Neural progenitor cell (in vitro differentiated cells): ENCODE results near the gene CDH18.

Experiments used
- EZH2 ChIP-seq: fragments of 200-600 bp; sonication (generic); IDR thresholded peaks from 2 replicates; pipeline ENCODE4 v1.6.1; 2017; ENCODE audit warnings: antibody characterized with exemption, mild to moderate bottlenecking, moderate library complexity
- TF ChIP-seq, protein P1 (sequence below): fragments of 200-600 bp; sonication (generic); IDR thresholded peaks from 2 replicates; pipeline ENCODE4 v1.5.1; 2017; ENCODE audit warnings: antibody characterized with exemption, mild to moderate bottlenecking

DNA sequence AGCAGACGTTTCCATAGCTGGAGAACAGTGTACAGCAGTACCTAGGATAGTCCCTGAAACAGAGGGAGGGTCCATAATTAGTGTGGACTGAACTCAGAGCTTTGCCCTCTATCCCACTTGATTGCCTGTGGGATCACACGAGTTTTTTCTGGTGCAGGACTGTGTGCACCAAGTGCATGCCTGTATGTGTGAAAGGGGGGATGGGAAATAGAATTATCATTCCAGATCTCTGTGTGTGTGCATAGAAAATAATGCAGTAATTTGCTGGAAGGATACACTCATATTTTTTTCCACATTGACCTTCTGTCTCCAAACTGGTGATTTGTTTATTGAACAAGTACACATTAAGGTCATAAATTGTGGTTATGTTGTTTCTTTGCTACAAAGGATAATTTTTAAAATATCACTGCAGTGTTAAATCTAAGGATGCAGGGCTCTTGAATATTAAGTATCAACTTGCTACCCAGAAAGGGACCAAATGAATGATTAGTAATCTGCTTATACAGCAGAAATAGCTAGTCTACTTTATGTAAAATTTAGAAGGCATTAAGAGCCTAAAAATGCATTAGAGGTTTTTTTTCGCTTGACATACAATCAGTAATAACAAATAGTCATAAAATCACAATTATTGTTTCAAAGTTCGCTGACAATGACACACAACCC is 292.9 kb downstream of the CDH18 start:
- TF ChIP-seq, protein P1, sequence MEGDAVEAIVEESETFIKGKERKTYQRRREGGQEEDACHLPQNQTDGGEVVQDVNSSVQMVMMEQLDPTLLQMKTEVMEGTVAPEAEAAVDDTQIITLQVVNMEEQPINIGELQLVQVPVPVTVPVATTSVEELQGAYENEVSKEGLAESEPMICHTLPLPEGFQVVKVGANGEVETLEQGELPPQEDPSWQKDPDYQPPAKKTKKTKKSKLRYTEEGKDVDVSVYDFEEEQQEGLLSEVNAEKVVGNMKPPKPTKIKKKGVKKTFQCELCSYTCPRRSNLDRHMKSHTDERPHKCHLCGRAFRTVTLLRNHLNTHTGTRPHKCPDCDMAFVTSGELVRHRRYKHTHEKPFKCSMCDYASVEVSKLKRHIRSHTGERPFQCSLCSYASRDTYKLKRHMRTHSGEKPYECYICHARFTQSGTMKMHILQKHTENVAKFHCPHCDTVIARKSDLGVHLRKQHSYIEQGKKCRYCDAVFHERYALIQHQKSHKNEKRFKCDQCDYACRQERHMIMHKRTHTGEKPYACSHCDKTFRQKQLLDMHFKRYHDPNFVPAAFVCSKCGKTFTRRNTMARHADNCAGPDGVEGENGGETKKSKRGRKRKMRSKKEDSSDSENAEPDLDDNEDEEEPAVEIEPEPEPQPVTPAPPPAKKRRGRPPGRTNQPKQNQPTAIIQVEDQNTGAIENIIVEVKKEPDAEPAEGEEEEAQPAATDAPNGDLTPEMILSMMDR, result no peak
- no peak for TF ChIP-seq EZH2
